H9 (cell line): ENCODE measurements around the gene ING5. TPM values are rescaled to one million over a fixed set of nuclear protein-coding genes. Genes with fewer than 3 reads are reported as not detected.

ENCODE experiments used
- DNase-seq: peaks from one replicate; pipeline ENCODE4 v3.0.0-alpha.2; 2017
- H2AFZ ChIP-seq: one replicate; pipeline ENCODE4 v1.6.1; 2013; ENCODE audit warnings: mild to moderate bottlenecking, low read length, control low read depth, moderate library complexity
- H2AK5ac ChIP-seq: 2 replicates; pipeline ENCODE4 v1.6.1; 2013; ENCODE audit warnings: low read length, control low read depth, mixed read lengths; ENCODE audit not compliant: insufficient read length
- H2BK120ac ChIP-seq: one replicate; pipeline ENCODE4 v1.6.1; 2013; ENCODE audit warnings: low read depth, mild to moderate bottlenecking, low read length, control low read depth, inconsistent platforms; ENCODE audit not compliant: poor library complexity, severe bottlenecking
- H2BK12ac ChIP-seq: 2 replicates; pipeline ENCODE4 v1.6.1; 2013; ENCODE audit warnings: low read length, control low read depth, mixed read lengths, low read depth; ENCODE audit not compliant: insufficient read length
- H2BK15ac ChIP-seq: 2 replicates; pipeline ENCODE4 v1.6.1; 2013; ENCODE audit warnings: low read depth, low read length, control low read depth
- H2BK20ac ChIP-seq: one replicate; pipeline ENCODE4 v1.6.1; 2013; ENCODE audit warnings: low read depth, mild to moderate bottlenecking, low read length, control low read depth, inconsistent platforms; ENCODE audit not compliant: poor library complexity, severe bottlenecking
- H2BK5ac ChIP-seq: 2 replicates; pipeline ENCODE4 v1.6.1; 2013; ENCODE audit warnings: low read length, control low read depth, mixed read lengths; ENCODE audit not compliant: insufficient read length
- H3K14ac ChIP-seq: 2 replicates; pipeline ENCODE4 v1.6.1; 2013; ENCODE audit warnings: low read length, control low read depth; ENCODE audit not compliant: insufficient read depth
- H3K18ac ChIP-seq: 2 replicates; pipeline ENCODE4 v1.6.1; 2013; ENCODE audit warnings: low read depth, mild to moderate bottlenecking, mixed read lengths, low read length, control low read depth; ENCODE audit not compliant: insufficient read length
- H3K23ac ChIP-seq: 2 replicates; pipeline ENCODE4 v1.6.1; 2013; ENCODE audit warnings: low read length, control low read depth, mixed read lengths, low read depth; ENCODE audit not compliant: insufficient read length
- H3K23me2 ChIP-seq: 2 replicates; pipeline ENCODE4 v1.6.1; 2013; ENCODE audit warnings: low read depth, mild to moderate bottlenecking, mixed read lengths, low read length, control low read depth; ENCODE audit not compliant: insufficient read length, poor library complexity, severe bottlenecking
- H3K27ac ChIP-seq: 2 replicates; pipeline ENCODE4 v1.5.1; 2013; ENCODE audit warnings: low read length, control low read depth, mixed read lengths, low read depth; ENCODE audit not compliant: insufficient read length
- H3K27me3 ChIP-seq: 2 replicates; pipeline ENCODE4 v1.6.1; 2013; ENCODE audit warnings: low read length, control low read depth, inconsistent platforms; ENCODE audit not compliant: insufficient read depth
- H3K4ac ChIP-seq: 2 replicates; pipeline ENCODE4 v1.6.1; 2013; ENCODE audit warnings: low read depth, mild to moderate bottlenecking, control low read depth, inconsistent platforms, low read length, moderate library complexity
- H3K4me1 ChIP-seq: 2 replicates; pipeline ENCODE4 v1.6.1; 2013; ENCODE audit warnings: low read length, control low read depth, inconsistent platforms; ENCODE audit not compliant: insufficient read depth
- H3K4me2 ChIP-seq: 2 replicates; pipeline ENCODE4 v1.6.1; 2013; ENCODE audit warnings: low read length, control low read depth, mixed read lengths; ENCODE audit not compliant: insufficient read length, insufficient read depth
- H3K56ac ChIP-seq: 2 replicates; pipeline ENCODE4 v1.6.1; 2013; ENCODE audit warnings: low read depth, mild to moderate bottlenecking, mixed read lengths, low read length, control low read depth; ENCODE audit not compliant: insufficient read length
- H3K79me1 ChIP-seq: 2 replicates; pipeline ENCODE4 v1.6.1; 2013; ENCODE audit warnings: low read depth, mild to moderate bottlenecking, moderate library complexity, low read length, control low read depth, inconsistent platforms; ENCODE audit not compliant: insufficient read depth, poor library complexity, severe bottlenecking
- H3K79me2 ChIP-seq: 2 replicates; pipeline ENCODE4 v1.6.1; 2013; ENCODE audit warnings: low read length, control low read depth, inconsistent platforms; ENCODE audit not compliant: insufficient read depth
- H3K9ac ChIP-seq: 2 replicates; pipeline ENCODE4 v1.6.1; 2013; ENCODE audit warnings: low read length, control low read depth, mixed read lengths; ENCODE audit not compliant: insufficient read length; ENCODE audit errors: extremely low read depth
- H3K9me3 ChIP-seq: one replicate; pipeline ENCODE4 v1.6.1; 2013; ENCODE audit warnings: low read depth, low read length, inconsistent platforms; ENCODE audit not compliant: control insufficient read depth
- H3T11ph ChIP-seq: one replicate; pipeline ENCODE4 v1.6.1; 2013; ENCODE audit warnings: mild to moderate bottlenecking, low read length, control low read depth, inconsistent platforms
- H4K20me1 ChIP-seq: one replicate; pipeline ENCODE4 v1.6.1; 2013; ENCODE audit not compliant: control insufficient read depth, insufficient read length, insufficient read depth
- H4K5ac ChIP-seq: 2 replicates; pipeline ENCODE4 v1.6.1; 2013; ENCODE audit warnings: low read depth, mild to moderate bottlenecking, mixed read lengths, low read length, control low read depth; ENCODE audit not compliant: insufficient read length
- H4K8ac ChIP-seq: replicated peaks from 2 replicates; pipeline ENCODE4 v1.6.1; 2013; ENCODE audit warnings: low read length, control low read depth, mixed read lengths, low read depth; ENCODE audit not compliant: insufficient read length
- H4K91ac ChIP-seq: 2 replicates; pipeline ENCODE4 v1.6.1; 2013; ENCODE audit warnings: low read depth, mild to moderate bottlenecking, moderate library complexity, mixed read lengths, low read length, control low read depth; ENCODE audit not compliant: insufficient read length
- H3K27ac Mint-ChIP-seq, 3 experiments: 2 replicates in 2 of 3; 3 replicates in 1 of 3; pipeline ENCODE4 v1.8.0; 2020 to 2021; ENCODE audit warnings: mixed read lengths in 3 of 3, mild to moderate bottlenecking in 1 of 3, moderate library complexity in 1 of 3
- H3K27me3 Mint-ChIP-seq: 2 replicates; pipeline ENCODE4 v1.8.0; 2021; ENCODE audit warnings: low read depth, mild to moderate bottlenecking, moderate library complexity, mixed read lengths
- H3K36me3 Mint-ChIP-seq, 3 experiments: 2 replicates in 2 of 3; 3 replicates in 1 of 3; pipeline ENCODE4 v1.8.0; 2020 to 2021; ENCODE audit warnings: low read depth in 3 of 3, mixed read lengths in 3 of 3; ENCODE audit not compliant: insufficient read depth in 1 of 3
- H3K4me1 Mint-ChIP-seq, 2 experiments: 2 replicates each; pipeline ENCODE4 v1.8.0; 2020; ENCODE audit warnings: mixed read lengths in 2 of 2
- H3K4me3 Mint-ChIP-seq, 2 experiments: 2 replicates in 1 of 2; 3 replicates in 1 of 2; pipeline ENCODE4 v1.8.0; 2020 to 2021; ENCODE audit warnings: mild to moderate bottlenecking in 2 of 2, mixed read lengths in 2 of 2, moderate library complexity in 1 of 2
- H3K9me3 Mint-ChIP-seq, 2 experiments: 2 replicates in 1 of 2; 3 replicates in 1 of 2; pipeline ENCODE4 v1.8.0; 2020; ENCODE audit warnings: mild to moderate bottlenecking in 2 of 2, mixed read lengths in 2 of 2, moderate library complexity in 1 of 2
- WGBS: extraction: QIAGEN DNeasy Blood & Tissue Kit; methylation state at CpG from one replicate; pipeline ENCODE4 v1.1.7; 2013; ENCODE audit warnings: missing lambda C conversion rate, low lambda C conversion rate, mixed read lengths; ENCODE audit not compliant: insufficient read length; ENCODE audit errors: extremely low coverage; 5-methylcytosine and 5-hydroxymethylcytosine counted together
- total RNA-seq: library from RNA; stranded (reverse); gene quantifications from 2 replicates; pipeline ENCODE4 v1.2.1, GENCODE V29; 2021
- TF ChIP-seq, protein P1 (sequence below): fragments of 200-600 bp; sonication (generic); conservative IDR thresholded peaks from 3 replicates; pipeline ENCODE4 v1.8.0; 2021; ENCODE audit warnings: antibody characterized with exemption, mild to moderate bottlenecking

Gene ING5
- total RNA-seq, 1 experiment from 2014 or later, result 66.0 TPM

DNA sequence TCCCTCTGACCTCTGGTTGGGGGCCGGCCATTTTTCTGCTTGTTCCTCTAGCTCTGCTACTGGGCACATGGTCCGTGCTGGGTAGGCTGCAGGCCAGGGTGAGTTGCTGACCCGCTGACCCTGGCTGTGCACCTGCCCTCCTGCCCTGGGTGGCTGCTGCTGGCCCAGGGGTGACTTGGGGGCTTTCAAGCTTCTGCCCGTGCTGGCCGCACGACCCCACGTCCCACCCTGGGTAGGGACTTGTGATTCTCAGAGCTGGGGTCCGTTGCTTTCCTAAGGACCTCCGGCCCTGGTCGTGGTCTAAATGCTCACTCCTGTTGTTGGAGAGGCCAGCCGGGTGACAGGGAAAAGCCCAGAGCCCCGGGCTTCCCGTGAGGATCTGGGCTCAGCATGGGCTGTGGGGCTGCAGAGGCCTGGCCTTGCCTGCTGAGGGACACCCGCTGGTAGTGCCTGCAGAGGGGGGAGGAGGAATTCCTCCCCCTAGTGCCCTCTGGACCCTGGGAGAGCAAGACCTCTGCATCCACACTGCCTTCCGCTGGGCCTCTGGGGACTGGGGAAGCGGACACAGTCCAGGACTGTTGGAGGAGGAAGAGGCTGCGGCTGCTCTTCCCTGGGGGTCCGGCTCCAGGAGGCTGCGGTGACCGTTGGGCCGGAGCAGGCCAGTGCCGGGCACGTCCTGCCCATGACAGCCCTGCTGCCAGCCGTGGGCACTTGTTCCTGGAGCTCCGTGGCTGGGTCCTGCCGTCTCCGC, 68.5 kb downstream of the ING5 start:
- Histone ChIP-seq H4K91ac (no peak overlapping the region), H3K56ac (no peak overlapping the region)
- H3K27ac Mint-ChIP-seq, result peak overlapping the region in 1 of 3 experiments; percentile 94; a peak in 3 of 7 replicates

More for the DNA sequence above, 68.5 kb downstream of the ING5 start:
- Histone ChIP-seq H2AK5ac (no peak overlapping the region), H4K20me1 (no peaks in the 10 kb centered on the region), H3K14ac (no peak overlapping the region), H4K5ac (no peak overlapping the region), H2AFZ (no peak overlapping the region), H2BK12ac (no peak overlapping the region), H3K79me2 (no peaks in the 10 kb centered on the region), H2BK15ac (no peak overlapping the region), H3K4ac (no peak overlapping the region), H2BK5ac (no peak overlapping the region), H2BK20ac (no peak overlapping the region), H3K4me1 (no peaks in the 10 kb centered on the region), H3K79me1 (no peaks in the 10 kb centered on the region), H3K27ac (no peak overlapping the region), H2BK120ac (no peak overlapping the region), H3K23ac (no peak overlapping the region), H3K9ac (no peak overlapping the region), H3K18ac (no peak overlapping the region), H3K9me3 (no peaks in the 10 kb centered on the region), H3K4me2 (no peak overlapping the region), H3K27me3 (no peaks in the 10 kb centered on the region), H4K8ac (no peak overlapping the region), H3K23me2 (peaks cover 3% of the 10 kb centered on the region), H3T11ph (no peak overlapping the region)
- no peak overlapping the region for H3K4me3 Mint-ChIP-seq
- no CpG with 5 or more reads among the region's 27 CpGs for WGBS
- H3K9me3 Mint-ChIP-seq, result no peaks in the 10 kb centered on the region
- peaks cover 2% of the 10 kb centered on the region for H3K27me3 Mint-ChIP-seq
- H3K4me1 Mint-ChIP-seq, result peaks cover 16 to 29% of the 10 kb centered on the region in 2 experiments
- TF ChIP-seq, protein P1, sequence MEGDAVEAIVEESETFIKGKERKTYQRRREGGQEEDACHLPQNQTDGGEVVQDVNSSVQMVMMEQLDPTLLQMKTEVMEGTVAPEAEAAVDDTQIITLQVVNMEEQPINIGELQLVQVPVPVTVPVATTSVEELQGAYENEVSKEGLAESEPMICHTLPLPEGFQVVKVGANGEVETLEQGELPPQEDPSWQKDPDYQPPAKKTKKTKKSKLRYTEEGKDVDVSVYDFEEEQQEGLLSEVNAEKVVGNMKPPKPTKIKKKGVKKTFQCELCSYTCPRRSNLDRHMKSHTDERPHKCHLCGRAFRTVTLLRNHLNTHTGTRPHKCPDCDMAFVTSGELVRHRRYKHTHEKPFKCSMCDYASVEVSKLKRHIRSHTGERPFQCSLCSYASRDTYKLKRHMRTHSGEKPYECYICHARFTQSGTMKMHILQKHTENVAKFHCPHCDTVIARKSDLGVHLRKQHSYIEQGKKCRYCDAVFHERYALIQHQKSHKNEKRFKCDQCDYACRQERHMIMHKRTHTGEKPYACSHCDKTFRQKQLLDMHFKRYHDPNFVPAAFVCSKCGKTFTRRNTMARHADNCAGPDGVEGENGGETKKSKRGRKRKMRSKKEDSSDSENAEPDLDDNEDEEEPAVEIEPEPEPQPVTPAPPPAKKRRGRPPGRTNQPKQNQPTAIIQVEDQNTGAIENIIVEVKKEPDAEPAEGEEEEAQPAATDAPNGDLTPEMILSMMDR, result no peak
- DNase-seq, result peak; percentile 37
- H3K36me3 Mint-ChIP-seq, result no peaks in the 10 kb centered on the region; a peak in 1 of 7 replicates
